AG10803 (cell line): ENCODE data around the gene DNAH11.
A peak's percentile ranks its signal among the peaks of the same experiment; 100 is the strongest.

Experiments used
- DNase-seq: peaks from one replicate; pipeline ENCODE4 v3.0.0; 2010; ENCODE audit warnings: low read depth
- H3K4me3 ChIP-seq: 2 replicates; pipeline ENCODE4 v1.5.1; 2011; ENCODE audit warnings: mild to moderate bottlenecking, low read length, control low read depth
- CTCF ChIP-seq: conservative IDR thresholded peaks from 2 replicates; pipeline ENCODE4 v1.5.1; 2011; ENCODE audit warnings: mild to moderate bottlenecking, low read length, control low read depth, inconsistent platforms

DNAH11 gene

GRCh38 chr7:21542891-21543527, at the start of gene DNAH11:
DNAH11 (plus strand) TSS chr7:21543039; CDS start chr7:21543246, 207 bp downstream.
- H3K4me3 ChIP-seq, result peak within 1 kb of the TSS; percentile 39
- DNase-seq, result no peak
- TF ChIP-seq CTCF, result no peak

- TF ChIP-seq CTCF, result no peak
- no peak overlapping the region for H3K4me3 ChIP-seq
- DNase-seq, result no peak
These were observed 47.1 kb upstream of the DNAH11 start for GRCh38 chr7:21495731-21496130.

- TF ChIP-seq CTCF, result peak; percentile 41
- peak; percentile 9 for DNase-seq
- H3K4me3 ChIP-seq, result no peak overlapping the region
These were observed 45.8 kb upstream of the DNAH11 start for GRCh38 chr7:21497072-21497471.

GRCh38 chr7:21500117-21500832, 42.6 kb upstream of the DNAH11 start:
- no peak for DNase-seq
- no peak overlapping the region for H3K4me3 ChIP-seq
- TF ChIP-seq CTCF, result no peak

GRCh38 chr7:21504021-21504420, 38.8 kb upstream of the DNAH11 start:
- DNase-seq, result no peak

GRCh38 chr7:21507627-21508343, 35.1 kb upstream of the DNAH11 start:
- TF ChIP-seq CTCF, result peak; percentile 80
- no peak overlapping the region for H3K4me3 ChIP-seq
- peak; percentile 32 for DNase-seq

More at GRCh38 chr7:21504021-21504420, 38.8 kb upstream of the DNAH11 start:
- no peak for TF ChIP-seq CTCF
- no peak overlapping the region for H3K4me3 ChIP-seq

GRCh38 chr7:21508538-21508937, 34.3 kb upstream of the DNAH11 start:
- DNase-seq, result no peak
- H3K4me3 ChIP-seq, result no peak overlapping the region

More at GRCh38 chr7:21508538-21508937, 34.3 kb upstream of the DNAH11 start:
- no peak for TF ChIP-seq CTCF
